Bronchial epithelial cell (primary cell): ENCODE measurements around the gene SLC30A9. TPM values are rescaled to one million over a fixed set of nuclear protein-coding genes. Genes with fewer than 3 reads are reported as not detected.

Experiments used
- DNase-seq: peaks from one replicate; pipeline ENCODE4 v3.0.0-alpha.2; 2010; ENCODE audit warnings: low read depth
- FAIRE-seq: peaks from 2 replicates; lab custom pipeline; 2011; peaks lifted over from hg19 to GRCh38; lab: Jason Lieb, UNC
- H3K27me3 ChIP-seq: 2 replicates; pipeline ENCODE4 v1.5.1; 2011; ENCODE audit warnings: low read length; ENCODE audit not compliant: control insufficient read depth, insufficient read depth
- H3K36me3 ChIP-seq: 2 replicates; pipeline ENCODE4 v1.5.1; 2011; ENCODE audit warnings: low read length; ENCODE audit not compliant: control insufficient read depth, insufficient read depth
- H3K4me3 ChIP-seq: 2 replicates; pipeline ENCODE4 v1.5.1; 2011; ENCODE audit warnings: mild to moderate bottlenecking, low read depth, low read length, control low read depth
- CTCF ChIP-seq: IDR thresholded peaks from 2 replicates; pipeline ENCODE4 v1.5.1; 2011; ENCODE audit warnings: mild to moderate bottlenecking, moderate library complexity, low read length, control low read depth, inconsistent platforms; ENCODE audit not compliant: insufficient read depth, severe bottlenecking
- total RNA-seq: library from RNA; depleted of rRNA; stranded (reverse); fragments of >200 nt; gene quantifications from 2 replicates; pipeline ENCODE4 v1.2.1, GENCODE V29; 2014

The SLC30A9 gene
- total RNA-seq, 1 donor from 2014 or later, result 54.5 TPM

DNA sequence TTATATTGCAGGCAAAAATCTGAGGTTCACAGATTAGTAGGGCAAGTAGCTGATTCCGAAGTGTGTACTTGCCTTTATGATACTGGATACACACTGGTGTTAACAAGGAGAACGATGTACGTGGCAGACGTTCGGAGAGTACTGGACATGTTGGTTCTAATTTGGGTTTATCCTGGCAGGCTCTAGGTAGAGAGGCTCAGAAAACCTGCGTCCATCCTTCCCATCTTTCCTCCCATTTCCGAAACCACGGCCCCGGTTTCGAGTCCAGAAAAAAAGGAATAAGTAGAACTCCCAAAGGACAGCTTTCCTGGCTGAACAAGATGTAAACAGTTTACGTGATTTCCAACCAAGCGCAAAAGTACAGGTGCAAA lies 351 bp upstream of the SLC30A9 start:
- Histone ChIP-seq H3K4me3 (peak overlapping the region; percentile 77), H3K36me3 (no peaks in the 10 kb centered on the region), H3K27me3 (no peaks in the 10 kb centered on the region)
- DNase-seq (peak; percentile 10), FAIRE-seq (no peak)
- TF ChIP-seq CTCF, result no peak

DNA sequence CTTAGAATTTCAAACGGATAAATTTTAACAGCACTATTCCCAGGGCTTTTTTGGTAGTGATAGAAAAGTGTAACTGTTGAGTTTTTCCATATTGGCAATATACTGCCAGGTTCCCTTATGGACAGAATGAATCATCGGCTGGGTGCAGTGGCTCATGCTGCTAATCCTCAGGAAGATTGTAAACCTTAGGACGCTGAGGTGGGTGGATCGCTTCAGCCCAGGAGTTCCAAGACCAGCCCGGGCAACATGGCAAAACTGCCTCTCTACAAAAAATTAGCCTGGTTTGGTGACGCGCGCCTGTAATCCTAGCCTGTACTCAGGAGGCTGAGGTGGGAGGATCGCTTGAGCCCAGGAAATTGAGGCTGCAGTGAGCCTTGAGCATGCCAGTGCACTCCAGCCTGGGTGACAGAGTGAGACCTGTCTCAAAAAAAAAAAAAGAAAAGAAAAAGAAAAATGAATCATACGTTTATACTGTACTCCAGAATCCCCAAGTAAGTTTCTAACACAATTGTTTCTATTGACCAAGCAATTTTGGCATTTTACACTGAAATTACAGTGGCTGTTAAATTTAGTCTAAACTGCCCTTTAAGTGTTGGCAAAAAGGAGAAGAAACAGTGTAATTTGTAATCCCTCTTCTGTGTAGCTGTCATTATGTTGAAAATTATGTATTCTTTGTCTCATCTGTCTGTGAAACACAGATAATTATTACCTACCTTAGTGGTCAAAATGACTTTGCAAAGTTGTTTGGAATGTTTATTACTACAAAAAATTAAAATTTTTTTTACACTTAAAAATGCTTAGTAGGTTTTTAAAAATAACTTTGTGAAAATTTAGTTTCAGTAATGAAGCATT lies 1.8 kb downstream of the SLC30A9 start:
- DNase-seq (peak; percentile 70), FAIRE-seq (no peak)
- Histone ChIP-seq H3K36me3 (no peaks in the 10 kb centered on the region), H3K4me3 (no peak overlapping the region), H3K27me3 (no peaks in the 10 kb centered on the region)
- no peak for TF ChIP-seq CTCF

GRCh38 chr4:41992967-41993857 lies 2.9 kb downstream of the SLC30A9 start:
- DNase-seq (no peak), FAIRE-seq (no peak)
- Histone ChIP-seq H3K4me3 (no peak overlapping the region), H3K36me3 (no peaks in the 10 kb centered on the region), H3K27me3 (no peaks in the 10 kb centered on the region)
- no peak for TF ChIP-seq CTCF

DNA sequence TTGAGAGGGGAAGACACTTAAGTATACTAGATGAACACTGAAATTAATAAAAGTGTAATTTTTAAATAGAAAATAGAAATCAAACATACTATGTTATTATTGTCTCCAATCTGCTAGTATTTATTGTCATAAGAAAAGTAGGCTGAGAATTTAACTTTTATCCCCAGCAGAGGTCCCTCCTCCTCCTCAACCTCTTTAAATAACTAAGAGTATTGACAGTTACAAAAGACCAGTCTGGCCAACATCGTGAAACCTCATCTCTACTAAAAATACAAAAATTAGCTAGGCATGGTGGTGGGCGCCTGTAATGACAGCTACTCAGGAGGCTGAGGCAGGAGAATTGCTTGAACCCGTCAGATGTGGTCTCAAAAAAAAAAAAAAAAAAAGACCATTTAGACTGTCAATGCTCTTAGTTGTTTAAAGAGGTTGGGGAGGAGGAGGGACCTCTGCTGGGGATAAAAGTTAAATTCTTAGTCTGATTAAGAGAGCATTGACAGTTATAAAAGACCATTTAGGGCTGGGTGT lies 4.2 kb downstream of the SLC30A9 start:
- no peaks in the 10 kb centered on the region for H3K27me3 ChIP-seq
- no peak overlapping the region for H3K4me3 ChIP-seq
- H3K36me3 ChIP-seq, result no peaks in the 10 kb centered on the region
- DNase-seq (no peak), FAIRE-seq (no peak)
- TF ChIP-seq CTCF, result no peak

GRCh38 chr4:41998019-41998418 lies 7.7 kb downstream of the SLC30A9 start:
- Histone ChIP-seq H3K36me3 (no peaks in the 10 kb centered on the region), H3K4me3 (no peak overlapping the region), H3K27me3 (no peaks in the 10 kb centered on the region)
- DNase-seq (no peak), FAIRE-seq (no peak)
- TF ChIP-seq CTCF, result no peak
